Tibial artery (tissue), 4 donors: ENCODE results near the gene P2RX4.
"Not testable (repeated sequence)": the region's sequence is repeated elsewhere in the genome, so short reads cannot be mapped to it uniquely, and the experiment has no call there.

Source experiments
- DNase-seq, 2 donors: peaks; one replicate each; pipeline ENCODE4 v3.0.0-alpha.2; 2019
- H3K27ac ChIP-seq, 2 donors: fragments of 200-600 bp; sonication (generic) in 1 of 2; 1 replicate in 1 of 2; 2 replicates in 1 of 2; pipeline ENCODE4 v1.5.1; 2018 to 2019; ENCODE audit warnings: mild to moderate bottlenecking in 1 of 2
- H3K27me3 ChIP-seq, 2 donors: fragments of 200-600 bp; sonication (generic) in 1 of 2; one replicate each; pipeline versions ENCODE4 v1.5.1 to v1.6.0; 2016 to 2019
- H3K36me3 ChIP-seq, 3 donors: fragments of 200-600 bp; sonication (generic) in 2 of 3; one replicate each; pipeline ENCODE4 v1.5.1; 2016 to 2019; ENCODE audit warnings: mild to moderate bottlenecking in 2 of 3
- H3K4me1 ChIP-seq, 4 donors: fragments of 200-600 bp; sonication (generic) in 2 of 4; 1 replicate in 3 of 4; 2 replicates in 1 of 4; pipeline ENCODE4 v1.5.1; 2016 to 2019
- H3K4me3 ChIP-seq, 2 donors: fragments of 200-600 bp; sonication (generic) in 1 of 2; 1 replicate in 1 of 2; 2 replicates in 1 of 2; pipeline ENCODE4 v1.5.1; 2018 to 2019; ENCODE audit warnings: mild to moderate bottlenecking in 2 of 2
- H3K9me3 ChIP-seq, 3 donors: fragments of 200-600 bp; sonication (generic) in 1 of 3; one replicate each; pipeline ENCODE4 v1.5.1; 2016 to 2019
- CTCF ChIP-seq, 2 experiments: fragments of 200-600 bp in 1 of 2; fragments of 450-650 bp in 1 of 2; IDR thresholded peaks; one replicate each; pipeline ENCODE4 v1.5.1; 2017 to 2019; ENCODE audit warnings: antibody characterized with exemption in 2 of 2, mild to moderate bottlenecking in 1 of 2, moderate library complexity in 1 of 2
- intact Hi-C: fragments of 100-400 bp; cut with DNase I; formaldehyde crosslinking; loops from one replicate; pipeline ENCODE4 v1.15.0; 2023; ENCODE audit warnings: low total_unique reads

P2RX4 gene

GRCh38 chr12:121209624-121210572 is at the start of gene P2RX4:
Gene P2RX4 (plus strand): TSS chr12:121210129. CDS start chr12:121210165, 36 bp downstream.
- no peaks in the 10 kb centered on the region for H3K27me3 ChIP-seq
- peak within 1 kb of the TSS; percentile 68 to 71 for H3K4me3 ChIP-seq
- H3K4me1 ChIP-seq, result peaks cover 0 to 18% (median 15%) of the 10 kb centered on the region in 4 donors
- intact Hi-C loops, result no loop called here
- peak; percentile 80 to 91 for DNase-seq
- TF ChIP-seq CTCF (IDR thresholded peaks at IDR 0.05), result peak in 1 of 2 experiments; percentile 11
- no peaks in the 10 kb centered on the region for H3K9me3 ChIP-seq
- H3K36me3 ChIP-seq, result no peaks in the 10 kb centered on the region
- peak within 1 kb of the TSS; percentile 80 to 89 for H3K27ac ChIP-seq

- no peaks in the 10 kb centered on the region for H3K4me1 ChIP-seq
- intact Hi-C loops, result no loop called here
- no peak overlapping the region for H3K4me3 ChIP-seq
- DNase-seq, result no peak
- H3K36me3 ChIP-seq, result peaks cover 0 to 50% (median 28%) of the 10 kb centered on the region in 3 donors
- TF ChIP-seq CTCF (IDR thresholded peaks at IDR 0.05), result no peak
- no peak overlapping the region for H3K27ac ChIP-seq
- peaks cover 0 to 8% (median 0%) of the 10 kb centered on the region in 3 donors for H3K9me3 ChIP-seq
- no peaks in the 10 kb centered on the region for H3K27me3 ChIP-seq
Measured at GRCh38 chr12:121162384-121162783, 47.5 kb upstream of the P2RX4 start.

GRCh38 chr12:121162985-121163384 is 46.9 kb upstream of the P2RX4 start:
- intact Hi-C loops, result no loop called here

GRCh38 chr12:121164839-121165238 is 45.1 kb upstream of the P2RX4 start:
- intact Hi-C loops, H3K27me3 ChIP-seq, H3K9me3 ChIP-seq, H3K4me3 ChIP-seq, H3K4me1 ChIP-seq, H3K27ac ChIP-seq: not testable (repeated sequence)
- peak in 1 of 2 donors; percentile 29 for DNase-seq
- H3K36me3 ChIP-seq, result peaks cover 0 to 46% (median 18%) of the 10 kb centered on the region in 3 donors

More at GRCh38 chr12:121162985-121163384, 46.9 kb upstream of the P2RX4 start:
- no peak overlapping the region for H3K4me3 ChIP-seq
- no peaks in the 10 kb centered on the region for H3K27me3 ChIP-seq
- peaks cover 0 to 3% (median 0%) of the 10 kb centered on the region in 3 donors for H3K9me3 ChIP-seq
- no peaks in the 10 kb centered on the region for H3K4me1 ChIP-seq
- no peak overlapping the region for H3K27ac ChIP-seq
- peaks cover 0 to 45% (median 22%) of the 10 kb centered on the region in 3 donors for H3K36me3 ChIP-seq
- TF ChIP-seq CTCF (IDR thresholded peaks at IDR 0.05), result no peak
- DNase-seq, result no peak

- no peak for TF ChIP-seq CTCF (IDR thresholded peaks at IDR 0.05)
Measured at GRCh38 chr12:121165316-121165715, 44.6 kb upstream of the P2RX4 start.

GRCh38 chr12:121166356-121166755 is 43.6 kb upstream of the P2RX4 start:
- no peak overlapping the region for H3K27ac ChIP-seq
- intact Hi-C loops, result no loop called here
- H3K27me3 ChIP-seq, result no peaks in the 10 kb centered on the region
- no peak for TF ChIP-seq CTCF (IDR thresholded peaks at IDR 0.05)
- H3K4me1 ChIP-seq, result no peaks in the 10 kb centered on the region
- DNase-seq, result peak in 1 of 2 donors; percentile 3
- H3K9me3 ChIP-seq, result no peaks in the 10 kb centered on the region
- H3K36me3 ChIP-seq, result peaks cover 0 to 41% (median 18%) of the 10 kb centered on the region in 3 donors
- no peak overlapping the region for H3K4me3 ChIP-seq

More at GRCh38 chr12:121165316-121165715, 44.6 kb upstream of the P2RX4 start:
- intact Hi-C loops, result no loop called here
- H3K9me3 ChIP-seq, result no peaks in the 10 kb centered on the region
- H3K4me1 ChIP-seq, result no peaks in the 10 kb centered on the region
- peaks cover 0 to 46% (median 18%) of the 10 kb centered on the region in 3 donors for H3K36me3 ChIP-seq
- H3K27me3 ChIP-seq, result no peaks in the 10 kb centered on the region
- no peak overlapping the region for H3K27ac ChIP-seq
- no peak overlapping the region for H3K4me3 ChIP-seq
- peak in 1 of 2 donors; percentile 33 for DNase-seq
